Measurements from ENCODE around the gene TYW1. TPM values are rescaled to one million over a fixed set of nuclear protein-coding genes. Genes with fewer than 3 reads are reported as not detected.
"Not testable (repeated sequence)": the region's sequence is repeated elsewhere in the genome, so short reads cannot be mapped to it uniquely, and the experiment has no call there.

TYW1 gene
- total RNA-seq, 1 donor from 2014 or later, result 26.1 TPM

- no peak for TF ChIP-seq CTCF (IDR thresholded peaks at IDR 0.05)
- ATAC-seq (ENCODE audit: low read depth) (no peak), DNase-seq (no peak)
- H3K27ac Mint-ChIP-seq, result no peak overlapping the region
- POLR2A ChIA-PET, result no interaction called here
- CTCF ChIA-PET, result interaction anchor here (0.6 kb wide), 1 partner anchor 69 kb away, joined by 4 read pairs; no protein-coding TSS in a partner anchor
- no peaks in the 10 kb centered on the region for H3K4me1 Mint-ChIP-seq
- H3K27me3 Mint-ChIP-seq, result no peaks in the 10 kb centered on the region
- peaks cover 46% of the 10 kb centered on the region for H3K36me3 Mint-ChIP-seq (ENCODE audit: low read depth)
- H3K4me3 Mint-ChIP-seq, result no peak overlapping the region
- intact Hi-C loops (cut with micrococcal nuclease), result no loop called here
- peaks cover 4% of the 10 kb centered on the region for H3K9me3 Mint-ChIP-seq
Observed at GRCh38 chr7:67033251-67033650, 36.6 kb downstream of the TYW1 start.

- DNase-seq; intact Hi-C loops (cut with micrococcal nuclease); H3K4me1 Mint-ChIP-seq; H3K27me3 Mint-ChIP-seq; ATAC-seq (ENCODE audit: low read depth); H3K27ac Mint-ChIP-seq; H3K9me3 Mint-ChIP-seq; POLR2A ChIA-PET; H3K4me3 Mint-ChIP-seq; CTCF ChIA-PET: not testable (repeated sequence)
- H3K36me3 Mint-ChIP-seq (ENCODE audit: low read depth), result peaks cover 30% of the 10 kb centered on the region
Observed at GRCh38 chr7:67036432-67037395, 40.1 kb downstream of the TYW1 start.

GRCh38 chr7:67040832-67041231 is 44.2 kb downstream of the TYW1 start:
- DNase-seq; H3K4me3 Mint-ChIP-seq; H3K9me3 Mint-ChIP-seq; H3K27me3 Mint-ChIP-seq; ATAC-seq (ENCODE audit: low read depth); H3K4me1 Mint-ChIP-seq; H3K27ac Mint-ChIP-seq: not testable (repeated sequence)
- POLR2A ChIA-PET, result interaction anchor here (1.2 kb wide), 1 partner anchor 262 kb away, joined by 3 read pairs; no protein-coding TSS in a partner anchor
- CTCF ChIA-PET, result interaction anchor here (1.8 kb wide), 1 partner anchor 261 kb away, joined by 4 read pairs; no protein-coding TSS in a partner anchor
- peaks cover 15% of the 10 kb centered on the region for H3K36me3 Mint-ChIP-seq (ENCODE audit: low read depth)
- intact Hi-C loops (cut with micrococcal nuclease), result loop anchor here (10.0 kb wide), 1 partner anchor 264 kb away; no protein-coding TSS in a partner anchor

- POLR2A ChIA-PET; H3K4me1 Mint-ChIP-seq; DNase-seq; ATAC-seq (ENCODE audit: low read depth); H3K4me3 Mint-ChIP-seq; CTCF ChIA-PET; H3K27me3 Mint-ChIP-seq; H3K9me3 Mint-ChIP-seq; H3K27ac Mint-ChIP-seq: not testable (repeated sequence)
- peaks cover 16% of the 10 kb centered on the region for H3K36me3 Mint-ChIP-seq (ENCODE audit: low read depth)
- intact Hi-C loops (cut with micrococcal nuclease), result loop anchor here (10.0 kb wide), 1 partner anchor 262 kb away; no protein-coding TSS in a partner anchor
Observed at GRCh38 chr7:67042781-67043558, 46.3 kb downstream of the TYW1 start.

- H3K4me3 Mint-ChIP-seq; POLR2A ChIA-PET; H3K27ac Mint-ChIP-seq; H3K4me1 Mint-ChIP-seq; CTCF ChIA-PET; H3K9me3 Mint-ChIP-seq; DNase-seq; H3K27me3 Mint-ChIP-seq; ATAC-seq (ENCODE audit: low read depth): not testable (repeated sequence)
- intact Hi-C loops (cut with micrococcal nuclease), result loop anchor here (10.0 kb wide), 1 partner anchor 261 kb away; no protein-coding TSS in a partner anchor
- H3K36me3 Mint-ChIP-seq (ENCODE audit: low read depth), result peaks cover 17% of the 10 kb centered on the region
Observed at GRCh38 chr7:67043559-67043930, 46.9 kb downstream of the TYW1 start.

GRCh38 chr7:67045496-67045995 is 48.9 kb downstream of the TYW1 start:
- Mint-ChIP-seq H3K4me3 (no peak overlapping the region), H3K9me3 (no peaks in the 10 kb centered on the region), H3K27me3 (no peaks in the 10 kb centered on the region), H3K4me1 (no peaks in the 10 kb centered on the region), H3K36me3 (ENCODE audit: low read depth) (peaks cover 30% of the 10 kb centered on the region), H3K27ac (no peak overlapping the region)
- no peak for TF ChIP-seq CTCF (IDR thresholded peaks at IDR 0.05)
- intact Hi-C loops (cut with micrococcal nuclease), result loop anchor here (10.0 kb wide), 1 partner anchor 259 kb away; no protein-coding TSS in a partner anchor
- POLR2A ChIA-PET, result no interaction called here
- CTCF ChIA-PET, result no interaction called here
- DNase-seq (no peak), ATAC-seq (ENCODE audit: low read depth) (no peak)

GRCh38 chr7:67046819-67047218 is 50.2 kb downstream of the TYW1 start:
- H3K27me3 Mint-ChIP-seq; H3K9me3 Mint-ChIP-seq; CTCF ChIA-PET; H3K27ac Mint-ChIP-seq; POLR2A ChIA-PET; ATAC-seq (ENCODE audit: low read depth); DNase-seq; H3K4me1 Mint-ChIP-seq; H3K4me3 Mint-ChIP-seq: not testable (repeated sequence)
- intact Hi-C loops (cut with micrococcal nuclease), result loop anchor here (10.0 kb wide), 1 partner anchor 258 kb away; no protein-coding TSS in a partner anchor
- peaks cover 38% of the 10 kb centered on the region for H3K36me3 Mint-ChIP-seq (ENCODE audit: low read depth)

GRCh38 chr7:67049908-67050307 is 53.3 kb downstream of the TYW1 start:
- intact Hi-C loops (cut with micrococcal nuclease), result loop anchor here (10.0 kb wide), 1 partner anchor 255 kb away; no protein-coding TSS in a partner anchor
- H3K4me3 Mint-ChIP-seq; POLR2A ChIA-PET; H3K27me3 Mint-ChIP-seq; DNase-seq; H3K9me3 Mint-ChIP-seq; CTCF ChIA-PET; H3K4me1 Mint-ChIP-seq; H3K27ac Mint-ChIP-seq; ATAC-seq (ENCODE audit: low read depth): not testable (repeated sequence)
- peaks cover 60% of the 10 kb centered on the region for H3K36me3 Mint-ChIP-seq (ENCODE audit: low read depth)

GRCh38 chr7:67052161-67052560 is 55.5 kb downstream of the TYW1 start:
- POLR2A ChIA-PET; H3K9me3 Mint-ChIP-seq; H3K4me3 Mint-ChIP-seq; H3K4me1 Mint-ChIP-seq; H3K27me3 Mint-ChIP-seq; H3K27ac Mint-ChIP-seq; ATAC-seq (ENCODE audit: low read depth); intact Hi-C loops (cut with micrococcal nuclease); DNase-seq; CTCF ChIA-PET: not testable (repeated sequence)
- peaks cover 66% of the 10 kb centered on the region for H3K36me3 Mint-ChIP-seq (ENCODE audit: low read depth)
